LNCaP clone FGC (cell line): ENCODE measurements around the gene ESPN.

Source experiments
- DNase-seq: peaks from one replicate; pipeline ENCODE4 v3.0.0-alpha.2; 2011; ENCODE audit warnings: low read depth
- H3K4me3 ChIP-seq: 2 replicates; pipeline ENCODE4 v1.5.1; 2011; ENCODE audit warnings: mild to moderate bottlenecking, low read depth, low read length, control low read depth
- TF ChIP-seq, protein P1 (sequence below): IDR thresholded peaks from 2 replicates; pipeline ENCODE4 v1.5.1; 2012; ENCODE audit warnings: mild to moderate bottlenecking; ENCODE audit not compliant: control insufficient read depth, insufficient read depth; ENCODE audit errors: extremely low read depth

The ESPN gene

DNA sequence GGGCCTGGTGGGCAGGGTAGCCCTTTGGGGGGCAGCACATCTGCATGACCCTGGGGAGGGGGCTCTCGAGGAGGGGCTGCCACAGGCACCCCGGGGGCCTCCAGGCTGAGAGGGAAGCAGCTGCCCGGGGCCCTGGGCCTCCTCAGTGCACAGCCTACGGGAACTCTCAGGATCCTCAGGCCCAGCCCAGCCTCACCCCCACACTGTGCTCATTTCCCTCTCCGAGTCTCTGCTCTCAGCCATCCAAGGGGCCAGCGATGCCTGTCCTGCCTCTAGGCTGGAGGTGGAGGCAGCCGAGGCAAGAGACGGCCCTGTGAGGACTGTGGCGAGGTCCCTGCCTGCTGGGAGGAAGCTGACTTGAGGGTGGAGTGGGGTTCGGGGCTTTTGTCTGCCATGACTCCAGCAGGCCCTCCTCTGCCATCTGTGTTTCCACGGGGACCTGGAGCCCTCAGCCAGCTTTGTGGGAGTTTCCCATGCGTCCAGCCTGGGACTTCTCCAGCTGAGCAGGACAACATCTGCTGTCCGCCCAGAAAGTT, 74.1 kb downstream of the ESPN start:
- TF ChIP-seq, protein P1, sequence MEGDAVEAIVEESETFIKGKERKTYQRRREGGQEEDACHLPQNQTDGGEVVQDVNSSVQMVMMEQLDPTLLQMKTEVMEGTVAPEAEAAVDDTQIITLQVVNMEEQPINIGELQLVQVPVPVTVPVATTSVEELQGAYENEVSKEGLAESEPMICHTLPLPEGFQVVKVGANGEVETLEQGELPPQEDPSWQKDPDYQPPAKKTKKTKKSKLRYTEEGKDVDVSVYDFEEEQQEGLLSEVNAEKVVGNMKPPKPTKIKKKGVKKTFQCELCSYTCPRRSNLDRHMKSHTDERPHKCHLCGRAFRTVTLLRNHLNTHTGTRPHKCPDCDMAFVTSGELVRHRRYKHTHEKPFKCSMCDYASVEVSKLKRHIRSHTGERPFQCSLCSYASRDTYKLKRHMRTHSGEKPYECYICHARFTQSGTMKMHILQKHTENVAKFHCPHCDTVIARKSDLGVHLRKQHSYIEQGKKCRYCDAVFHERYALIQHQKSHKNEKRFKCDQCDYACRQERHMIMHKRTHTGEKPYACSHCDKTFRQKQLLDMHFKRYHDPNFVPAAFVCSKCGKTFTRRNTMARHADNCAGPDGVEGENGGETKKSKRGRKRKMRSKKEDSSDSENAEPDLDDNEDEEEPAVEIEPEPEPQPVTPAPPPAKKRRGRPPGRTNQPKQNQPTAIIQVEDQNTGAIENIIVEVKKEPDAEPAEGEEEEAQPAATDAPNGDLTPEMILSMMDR: no peak
- no peak for DNase-seq
- no peak overlapping the region for H3K4me3 ChIP-seq

DNA sequence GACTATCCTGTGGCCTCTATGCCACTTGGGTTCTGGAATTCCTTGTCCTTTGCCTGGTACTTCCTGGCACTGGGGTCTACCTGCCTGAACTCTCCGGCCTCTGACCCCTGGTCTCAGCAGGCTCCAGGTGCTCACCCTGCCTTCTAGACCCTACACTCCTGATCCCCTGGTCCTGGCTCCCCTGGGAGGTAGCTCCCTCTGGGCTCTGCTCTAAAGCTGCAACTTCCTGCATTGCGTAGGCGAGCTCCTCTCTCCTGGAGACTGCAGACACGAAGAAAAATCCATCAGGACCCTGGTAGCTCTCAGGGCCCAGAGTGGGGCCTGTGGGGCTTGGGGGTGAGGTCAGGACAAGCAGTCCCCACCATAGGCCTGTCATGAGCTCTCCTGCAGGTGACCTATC, 74.7 kb downstream of the ESPN start:
- H3K4me3 ChIP-seq: no peak overlapping the region
- no peak for DNase-seq
- TF ChIP-seq, protein P1: no peak

DNA sequence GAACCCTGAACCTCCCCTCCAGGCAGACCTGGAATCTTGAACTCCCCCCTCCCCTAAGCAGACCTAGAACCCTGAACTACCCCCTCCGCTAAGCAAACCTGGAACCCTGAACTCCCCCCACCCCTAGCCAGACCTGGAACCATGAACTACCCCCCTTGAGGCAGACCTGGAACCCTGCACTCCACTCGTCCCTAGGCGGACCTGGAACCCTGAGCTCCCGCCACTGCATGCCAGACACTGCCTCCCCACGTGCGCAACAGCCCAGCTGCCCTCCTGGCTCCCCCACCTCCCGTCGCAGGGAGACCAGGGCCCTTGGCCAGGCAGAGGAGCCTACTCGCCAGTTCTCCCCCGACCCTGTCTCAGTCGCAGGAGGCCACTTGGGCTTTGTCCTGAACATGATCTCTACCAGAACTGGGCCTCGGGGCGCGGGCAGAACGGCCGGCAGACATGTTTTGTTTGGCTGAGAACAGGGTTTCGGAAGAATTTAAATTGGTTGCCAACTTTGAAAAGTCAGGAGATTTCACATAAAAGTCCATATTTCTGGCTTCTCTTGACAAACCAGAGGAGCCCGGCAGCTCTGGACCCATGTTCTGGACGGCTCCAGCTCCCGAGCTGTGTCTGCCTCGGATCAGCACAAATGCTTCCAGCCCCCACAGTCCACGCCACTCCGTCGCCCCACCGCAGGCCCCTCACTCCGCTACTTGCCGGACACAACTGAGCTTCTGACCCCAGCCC, 76.1 kb downstream of the ESPN start:
- H3K4me3 ChIP-seq: no peak overlapping the region
- TF ChIP-seq, protein P1: no peak
- DNase-seq: no peak

DNA sequence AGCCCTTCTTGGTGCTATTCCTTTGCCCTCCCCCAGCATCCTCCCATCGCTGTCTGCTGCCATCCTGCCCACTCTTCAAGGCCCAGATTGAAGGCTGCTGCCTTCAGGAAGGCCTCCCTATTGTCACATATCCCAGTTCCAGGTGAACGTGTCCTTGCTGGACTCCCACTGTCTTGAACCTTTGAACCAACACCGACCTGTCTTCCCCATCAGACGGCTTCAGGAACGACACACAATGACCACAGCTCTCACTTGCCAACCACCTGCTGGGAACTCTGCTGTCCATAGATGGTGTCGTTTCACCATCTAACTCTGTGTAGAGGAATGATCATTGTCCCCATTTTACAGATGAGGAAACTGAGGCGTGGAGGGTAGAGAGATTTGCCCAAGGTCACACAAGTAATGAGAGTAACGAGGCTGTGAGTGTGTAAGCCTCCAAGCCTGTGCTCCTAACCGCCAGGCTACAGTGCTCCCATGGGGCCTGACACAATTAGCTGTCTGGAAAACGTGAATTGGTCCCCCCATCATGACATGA, 76.8 kb downstream of the ESPN start:
- no peak overlapping the region for H3K4me3 ChIP-seq
- DNase-seq: no peak
- TF ChIP-seq, protein P1: no peak

DNA sequence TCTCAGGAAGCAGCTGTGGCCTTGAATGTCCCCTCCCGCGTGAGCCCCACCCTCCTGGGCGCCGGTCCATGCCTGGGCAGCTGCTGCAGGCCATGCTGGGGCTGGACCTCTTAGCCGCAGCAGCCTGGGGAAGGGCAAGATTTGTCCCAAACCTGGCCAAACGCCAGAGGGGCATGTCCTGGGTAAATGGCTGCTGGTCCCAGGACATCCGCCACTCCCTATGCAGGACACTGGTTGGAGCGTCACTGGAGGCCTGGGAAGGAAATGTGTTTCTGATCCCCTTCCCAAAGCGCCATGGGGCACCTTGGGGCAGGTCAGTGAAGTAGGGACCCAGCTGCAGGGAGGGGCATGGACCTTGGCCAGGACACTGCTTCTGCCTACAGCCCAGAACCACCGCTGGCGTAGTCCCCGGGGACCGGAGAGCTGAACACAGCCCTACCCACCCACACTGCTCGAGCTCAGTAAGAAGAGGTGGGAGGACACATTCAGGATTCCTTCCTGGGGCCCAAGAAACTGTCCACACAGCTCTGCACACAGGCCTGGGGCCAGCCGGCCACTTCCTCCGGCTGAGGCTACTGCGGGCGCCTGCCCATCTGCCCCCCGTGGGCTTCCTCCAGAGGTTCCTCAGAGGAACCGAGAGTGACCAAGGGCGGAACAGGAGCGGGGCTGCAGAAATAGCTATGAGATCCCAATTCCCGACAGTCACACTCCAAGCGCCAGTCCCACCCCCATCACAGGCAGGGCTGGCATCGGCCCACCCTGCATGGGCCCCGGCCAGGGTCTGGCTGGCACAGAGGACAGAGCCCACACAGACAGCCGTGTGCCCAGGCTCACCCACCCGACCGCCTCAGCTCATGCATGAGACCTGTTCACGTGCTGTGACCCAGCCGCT, 77.7 kb downstream of the ESPN start:
- TF ChIP-seq, protein P1: no peak
- no peak overlapping the region for H3K4me3 ChIP-seq
- no peak for DNase-seq

DNA sequence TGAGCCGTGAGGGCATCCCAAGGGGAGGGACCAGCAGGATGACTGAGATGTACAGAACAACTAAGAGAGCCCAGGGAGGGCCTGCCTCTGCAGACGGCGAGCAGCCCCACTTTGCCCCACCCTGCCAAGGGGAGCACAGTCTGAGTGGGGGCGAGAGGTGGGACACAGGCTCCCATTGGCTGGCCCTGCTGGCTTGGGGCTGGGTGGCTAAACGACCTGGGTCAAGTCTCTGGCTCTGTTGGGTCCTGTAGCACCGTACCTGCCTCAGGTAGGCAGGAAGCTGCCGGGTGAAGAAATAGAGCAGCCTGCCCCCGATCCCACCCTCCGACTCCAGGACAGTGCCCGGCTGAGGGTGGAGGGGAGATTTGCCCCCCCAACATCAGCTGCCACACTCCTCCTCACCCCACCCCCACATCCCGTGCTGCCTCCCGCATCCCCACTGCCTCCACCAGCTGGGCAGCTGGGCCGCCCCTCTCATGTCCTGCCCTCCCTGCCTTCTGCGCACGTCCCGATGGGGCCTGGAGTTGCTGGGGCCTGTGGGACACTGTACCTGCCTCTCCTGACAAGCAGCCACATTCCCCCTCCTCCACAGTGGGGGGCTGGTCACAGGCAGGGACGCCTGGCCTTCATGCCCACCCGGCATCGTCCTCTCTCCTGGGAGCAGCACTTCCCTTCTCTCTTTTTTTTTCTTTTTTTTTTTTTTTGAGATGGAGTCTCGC, 79.5 kb downstream of the ESPN start:
- DNase-seq: no peak
- H3K4me3 ChIP-seq: no peak overlapping the region
- TF ChIP-seq, protein P1: no peak
